ENCODE measurements around the gene MELTF.

Gene MELTF

GRCh38 chr3:196983186-196983585, 46.4 kb downstream of the MELTF start:
- H3K27me3 ChIP-seq (ENCODE audit: low read length): no peaks in the 10 kb centered on the region
- no peaks in the 10 kb centered on the region for H3K79me2 ChIP-seq (ENCODE audit: insufficient read depth, low read length)
- no peaks in the 10 kb centered on the region for H4K20me1 ChIP-seq (ENCODE audit: low read depth, low read length)
- no peak overlapping the region for H3K4me3 ChIP-seq (ENCODE audit: insufficient read depth, low read length, poor library complexity, severe bottlenecking)
- no peak overlapping the region for H2AFZ ChIP-seq (ENCODE audit: low read depth, low read length, severe bottlenecking)
- H3K36me3 ChIP-seq (ENCODE audit: low read length): no peaks in the 10 kb centered on the region
- TF ChIP-seq CTCF (IDR thresholded peaks at IDR 0.05; ENCODE audit: insufficient read depth, low read length, poor library complexity, severe bottlenecking) (no peak), EZH2phosphoT487 (conservative IDR thresholded peaks at IDR 0.05; ENCODE audit: low read length) (no peak)
- no peaks in the 10 kb centered on the region for H3F3A ChIP-seq (ENCODE audit: insufficient read depth)
- no peak overlapping the region for H3K4me2 ChIP-seq (ENCODE audit: low read depth, low read length, poor library complexity, severe bottlenecking)
- no peaks in the 10 kb centered on the region for H3K9me2 ChIP-seq (replicated peaks; ENCODE audit: insufficient read depth, low read length)
- H3K9ac ChIP-seq (ENCODE audit: low read length): no peak overlapping the region
- 0 out of 2 replicates have a peak, but pooled peaks cover 6% of the 10 kb centered on the region for H3K9me3 ChIP-seq (ENCODE audit: insufficient read depth, low read length)
- H3K27ac ChIP-seq (ENCODE audit: low read depth, low read length): no peak overlapping the region

- H3K9me3 ChIP-seq (ENCODE audit: insufficient read depth, low read length): 0 out of 2 replicates have a peak, but pooled peaks cover 6% of the 10 kb centered on the region
- no peaks in the 10 kb centered on the region for H3F3A ChIP-seq (ENCODE audit: insufficient read depth)
- no peaks in the 10 kb centered on the region for H3K36me3 ChIP-seq (ENCODE audit: low read length)
- H3K27ac ChIP-seq (ENCODE audit: low read depth, low read length): no peak overlapping the region
- TF ChIP-seq EZH2phosphoT487 (conservative IDR thresholded peaks at IDR 0.05; ENCODE audit: low read length) (no peak), CTCF (IDR thresholded peaks at IDR 0.05; ENCODE audit: insufficient read depth, low read length, poor library complexity, severe bottlenecking) (no peak)
- no peaks in the 10 kb centered on the region for H3K9me2 ChIP-seq (replicated peaks; ENCODE audit: insufficient read depth, low read length)
- H3K27me3 ChIP-seq (ENCODE audit: low read length): no peaks in the 10 kb centered on the region
- no peak overlapping the region for H3K4me2 ChIP-seq (ENCODE audit: low read depth, low read length, poor library complexity, severe bottlenecking)
- H2AFZ ChIP-seq (ENCODE audit: low read depth, low read length, severe bottlenecking): no peak overlapping the region
- no peaks in the 10 kb centered on the region for H3K79me2 ChIP-seq (ENCODE audit: insufficient read depth, low read length)
- no peak overlapping the region for H3K9ac ChIP-seq (ENCODE audit: low read length)
- no peaks in the 10 kb centered on the region for H4K20me1 ChIP-seq (ENCODE audit: low read depth, low read length)
- H3K4me3 ChIP-seq (ENCODE audit: insufficient read depth, low read length, poor library complexity, severe bottlenecking): no peak overlapping the region
Observed at GRCh38 chr3:196981657-196982056, 48.0 kb downstream of the MELTF start.

- Histone ChIP-seq H3K4me2 (ENCODE audit: low read depth, low read length, poor library complexity, severe bottlenecking) (no peak overlapping the region), H4K20me1 (ENCODE audit: low read depth, low read length) (no peaks in the 10 kb centered on the region), H3K27me3 (ENCODE audit: low read length) (no peaks in the 10 kb centered on the region), H3K9ac (ENCODE audit: low read length) (no peak overlapping the region), H3F3A (ENCODE audit: insufficient read depth) (no peaks in the 10 kb centered on the region), H3K36me3 (ENCODE audit: low read length) (no peaks in the 10 kb centered on the region), H2AFZ (ENCODE audit: low read depth, low read length, severe bottlenecking) (no peak overlapping the region), H3K27ac (ENCODE audit: low read depth, low read length) (no peak overlapping the region), H3K9me3 (ENCODE audit: insufficient read depth, low read length) (0 out of 2 replicates have a peak, but pooled peaks cover 6% of the 10 kb centered on the region), H3K9me2 (replicated peaks; ENCODE audit: insufficient read depth, low read length) (no peaks in the 10 kb centered on the region), H3K79me2 (ENCODE audit: insufficient read depth, low read length) (no peaks in the 10 kb centered on the region), H3K4me3 (ENCODE audit: insufficient read depth, low read length, poor library complexity, severe bottlenecking) (no peak overlapping the region)
- no peak for TF ChIP-seq CTCF (IDR thresholded peaks at IDR 0.05; ENCODE audit: insufficient read depth, low read length, poor library complexity, severe bottlenecking)
Observed at GRCh38 chr3:196979545-196979944, 50.1 kb downstream of the MELTF start.

Measured in SU-DHL-6 (cell line).